ENCODE results near the gene NDUFS4.

Gene NDUFS4

GRCh38 chr5:53714667-53715010 is 154.2 kb downstream of the NDUFS4 start:
- H3K27ac ChIP-seq, result peak overlapping the region; percentile 26
- TF ChIP-seq, protein P1, sequence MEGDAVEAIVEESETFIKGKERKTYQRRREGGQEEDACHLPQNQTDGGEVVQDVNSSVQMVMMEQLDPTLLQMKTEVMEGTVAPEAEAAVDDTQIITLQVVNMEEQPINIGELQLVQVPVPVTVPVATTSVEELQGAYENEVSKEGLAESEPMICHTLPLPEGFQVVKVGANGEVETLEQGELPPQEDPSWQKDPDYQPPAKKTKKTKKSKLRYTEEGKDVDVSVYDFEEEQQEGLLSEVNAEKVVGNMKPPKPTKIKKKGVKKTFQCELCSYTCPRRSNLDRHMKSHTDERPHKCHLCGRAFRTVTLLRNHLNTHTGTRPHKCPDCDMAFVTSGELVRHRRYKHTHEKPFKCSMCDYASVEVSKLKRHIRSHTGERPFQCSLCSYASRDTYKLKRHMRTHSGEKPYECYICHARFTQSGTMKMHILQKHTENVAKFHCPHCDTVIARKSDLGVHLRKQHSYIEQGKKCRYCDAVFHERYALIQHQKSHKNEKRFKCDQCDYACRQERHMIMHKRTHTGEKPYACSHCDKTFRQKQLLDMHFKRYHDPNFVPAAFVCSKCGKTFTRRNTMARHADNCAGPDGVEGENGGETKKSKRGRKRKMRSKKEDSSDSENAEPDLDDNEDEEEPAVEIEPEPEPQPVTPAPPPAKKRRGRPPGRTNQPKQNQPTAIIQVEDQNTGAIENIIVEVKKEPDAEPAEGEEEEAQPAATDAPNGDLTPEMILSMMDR (IDR thresholded peaks at IDR 0.05), result no peak
- TF ChIP-seq ZFX (IDR thresholded peaks at IDR 0.05; ENCODE audit: borderline replicate concordance), result no peak

DNA sequence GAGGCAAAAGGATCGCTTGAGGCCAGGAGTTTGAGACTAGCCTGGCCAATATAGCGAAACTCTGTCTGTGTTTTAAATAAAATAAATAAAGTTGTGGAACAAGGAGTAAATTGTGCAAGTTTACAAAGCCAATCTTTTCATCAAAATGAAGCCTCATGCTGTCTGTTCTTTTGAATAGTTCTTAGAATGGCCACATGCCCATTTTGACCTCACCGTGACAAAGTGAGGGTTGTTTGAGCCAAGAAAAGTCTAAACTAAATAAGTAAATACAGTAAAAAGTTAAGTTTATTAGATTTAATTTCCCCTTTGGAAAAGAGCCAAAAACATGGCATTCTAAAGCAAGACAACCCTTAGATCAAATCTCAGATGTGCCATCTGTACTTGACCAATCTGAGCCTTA is 165.7 kb downstream of the NDUFS4 start:
- no peak for TF ChIP-seq ZFX (IDR thresholded peaks at IDR 0.05; ENCODE audit: borderline replicate concordance)
- TF ChIP-seq, protein P1 (IDR thresholded peaks at IDR 0.05), result no peak
- peak overlapping the region; percentile 41; the same call in 1 of the 2 replicates for H3K27ac ChIP-seq

- TF ChIP-seq, protein P1 (IDR thresholded peaks at IDR 0.05), result no peak
- no peak for TF ChIP-seq ZFX (IDR thresholded peaks at IDR 0.05; ENCODE audit: borderline replicate concordance)
- no peak overlapping the region for H3K27ac ChIP-seq
These were observed 170.5 kb downstream of the NDUFS4 start for GRCh38 chr5:53730943-53731342.

Measured in 22Rv1 (cell line).